ENCODE measurements around the gene OPN4.

Gene OPN4

GRCh38 chr10:86693275-86693674, 38.9 kb downstream of the OPN4 start:
- H3K79me2 ChIP-seq (ENCODE audit: low read length) = no peaks in the 10 kb centered on the region
- no peaks in the 10 kb centered on the region for H3F3A ChIP-seq (ENCODE audit: insufficient read depth, low read length)
- H4K20me1 ChIP-seq (ENCODE audit: insufficient read depth, low read length) = no peaks in the 10 kb centered on the region
- no peak overlapping the region for H3K27ac ChIP-seq (ENCODE audit: low read length)
- no peak overlapping the region for H3K4me3 ChIP-seq (ENCODE audit: low read length)
- no peaks in the 10 kb centered on the region for H3K4me1 ChIP-seq (ENCODE audit: low read length)
- no peak overlapping the region for H2AFZ ChIP-seq (ENCODE audit: low read length)
- no peak overlapping the region for H3K9ac ChIP-seq (ENCODE audit: low read length)
- no peaks in the 10 kb centered on the region for H3K9me3 ChIP-seq (replicated peaks; ENCODE audit: insufficient read depth, low read length)
- H3K27me3 ChIP-seq (replicated peaks; ENCODE audit: insufficient read depth, low read length) = no peaks in the 10 kb centered on the region
- H3K4me2 ChIP-seq (ENCODE audit: low read depth, low read length) = no peak overlapping the region
- no peaks in the 10 kb centered on the region for H3K36me3 ChIP-seq (replicated peaks; ENCODE audit: insufficient read depth, low read length)
- DNase-seq = no peak
- no peaks in the 10 kb centered on the region for H3K9me2 ChIP-seq (replicated peaks; ENCODE audit: insufficient read depth, low read length)
- TF ChIP-seq EZH2 (optimal IDR thresholded peaks at IDR 0.05; ENCODE audit: low read depth, low read length) = no peak
- no peak for TF ChIP-seq CTCF (IDR thresholded peaks at IDR 0.05; ENCODE audit: low read length)
- no peak for TF ChIP-seq EZH2phosphoT487 (IDR thresholded peaks at IDR 0.05; ENCODE audit: low read length)

- H3K4me3 ChIP-seq (ENCODE audit: low read length) = no peak overlapping the region
- H3K4me2 ChIP-seq (ENCODE audit: low read depth, low read length) = no peak overlapping the region
- H2AFZ ChIP-seq (ENCODE audit: low read length) = no peak overlapping the region
- no peak for TF ChIP-seq EZH2 (optimal IDR thresholded peaks at IDR 0.05; ENCODE audit: low read depth, low read length)
- TF ChIP-seq CTCF (IDR thresholded peaks at IDR 0.05; ENCODE audit: low read length) = peak; percentile 50
- no peak overlapping the region for H3K27ac ChIP-seq (ENCODE audit: low read length)
- H3K9me3 ChIP-seq (replicated peaks; ENCODE audit: insufficient read depth, low read length) = no peaks in the 10 kb centered on the region
- H3K4me1 ChIP-seq (ENCODE audit: low read length) = no peaks in the 10 kb centered on the region
- H3F3A ChIP-seq (ENCODE audit: insufficient read depth, low read length) = no peaks in the 10 kb centered on the region
- no peaks in the 10 kb centered on the region for H3K79me2 ChIP-seq (ENCODE audit: low read length)
- H4K20me1 ChIP-seq (ENCODE audit: insufficient read depth, low read length) = no peaks in the 10 kb centered on the region
- H3K27me3 ChIP-seq (replicated peaks; ENCODE audit: insufficient read depth, low read length) = no peaks in the 10 kb centered on the region
- no peaks in the 10 kb centered on the region for H3K36me3 ChIP-seq (replicated peaks; ENCODE audit: insufficient read depth, low read length)
- no peaks in the 10 kb centered on the region for H3K9me2 ChIP-seq (replicated peaks; ENCODE audit: insufficient read depth, low read length)
- H3K9ac ChIP-seq (ENCODE audit: low read length) = no peak overlapping the region
- peak; percentile 25 for DNase-seq
Measured at GRCh38 chr10:86693721-86694369, 39.5 kb downstream of the OPN4 start.

- H3K4me3 ChIP-seq (ENCODE audit: low read length) = no peak overlapping the region
- no peak overlapping the region for H3K9ac ChIP-seq (ENCODE audit: low read length)
- no peaks in the 10 kb centered on the region for H3K9me2 ChIP-seq (replicated peaks; ENCODE audit: insufficient read depth, low read length)
- DNase-seq = no peak
- no peaks in the 10 kb centered on the region for H3F3A ChIP-seq (ENCODE audit: insufficient read depth, low read length)
- no peaks in the 10 kb centered on the region for H3K4me1 ChIP-seq (ENCODE audit: low read length)
- H4K20me1 ChIP-seq (ENCODE audit: insufficient read depth, low read length) = no peaks in the 10 kb centered on the region
- no peak for TF ChIP-seq CTCF (IDR thresholded peaks at IDR 0.05; ENCODE audit: low read length)
- no peak for TF ChIP-seq EZH2phosphoT487 (IDR thresholded peaks at IDR 0.05; ENCODE audit: low read length)
- TF ChIP-seq EZH2 (optimal IDR thresholded peaks at IDR 0.05; ENCODE audit: low read depth, low read length) = no peak
- no peaks in the 10 kb centered on the region for H3K79me2 ChIP-seq (ENCODE audit: low read length)
- H2AFZ ChIP-seq (ENCODE audit: low read length) = no peak overlapping the region
- no peaks in the 10 kb centered on the region for H3K36me3 ChIP-seq (replicated peaks; ENCODE audit: insufficient read depth, low read length)
- H3K4me2 ChIP-seq (ENCODE audit: low read depth, low read length) = no peak overlapping the region
- no peaks in the 10 kb centered on the region for H3K27me3 ChIP-seq (replicated peaks; ENCODE audit: insufficient read depth, low read length)
- no peak overlapping the region for H3K27ac ChIP-seq (ENCODE audit: low read length)
- no peaks in the 10 kb centered on the region for H3K9me3 ChIP-seq (replicated peaks; ENCODE audit: insufficient read depth, low read length)
Measured at GRCh38 chr10:86698207-86698940, 44.0 kb downstream of the OPN4 start.

Measured in MM.1S (cell line).